Measurements from ENCODE around the gene NDUFAF5. TPM values are rescaled to one million over a fixed set of nuclear protein-coding genes. Genes with fewer than 3 reads are reported as not detected.

The NDUFAF5 gene
- total RNA-seq, 2 experiments from 2014 or later = 70.8 to 73.5 TPM

- H3K36me3 ChIP-seq (ENCODE audit: insufficient read depth, low read length) = peaks cover 13% of the 10 kb centered on the region
- no peak for TF ChIP-seq CTCF (IDR thresholded peaks at IDR 0.05)
- H3K36me3 Mint-ChIP-seq (ENCODE audit: low read depth) = peaks cover 79% of the 10 kb centered on the region
Observed at GRCh38 chr20:13739731-13740649, 44.8 kb upstream of the NDUFAF5 start.

GRCh38 chr20:13741879-13742278 is 42.9 kb upstream of the NDUFAF5 start:
- ChIA-PET POLR2A (no interaction called here), CTCF (no interaction called here)
- no peak overlapping the region for H3K4me3 Mint-ChIP-seq
- Histone ChIP-seq H3K27ac (ENCODE audit: low read depth in 1 of 2, low read length in 2 of 2) (no peak overlapping the region), H3K9me3 (ENCODE audit: control insufficient read depth in 1 of 2, insufficient read depth in 1 of 2, low read length in 2 of 2) (no peaks in the 10 kb centered on the region), H3K27me3 (ENCODE audit: control insufficient read depth in 1 of 2, insufficient read depth in 2 of 2, low read length in 2 of 2) (no peaks in the 10 kb centered on the region), H3K4me1 (ENCODE audit: insufficient read depth, low read length) (no peaks in the 10 kb centered on the region), H3K4me3 (ENCODE audit: low read length) (no peak overlapping the region), H3K36me3 (ENCODE audit: insufficient read depth, low read length) (peaks cover 13% of the 10 kb centered on the region)
- intact Hi-C loops (cut with DNase I, micrococcal nuclease) = no loop called here
- TF ChIP-seq CTCF (IDR thresholded peaks at IDR 0.05) = no peak
- peaks cover 7% of the 10 kb centered on the region for H3K9me3 Mint-ChIP-seq
- DNase-seq (no peak), ATAC-seq (ENCODE audit: poor library complexity) (no peak)
- H3K27me3 Mint-ChIP-seq = no peaks in the 10 kb centered on the region
- no peaks in the 10 kb centered on the region for H3K4me1 Mint-ChIP-seq (ENCODE audit: low read depth)
- H3K36me3 Mint-ChIP-seq (ENCODE audit: low read depth) = peaks cover 79% of the 10 kb centered on the region
- no peak overlapping the region for H3K27ac Mint-ChIP-seq

More at GRCh38 chr20:13739731-13740649, 44.8 kb upstream of the NDUFAF5 start:
- ChIA-PET CTCF (interaction anchor here (1.2 kb wide), 1 partner anchor 32 kb away, joined by 3 read pairs; no protein-coding TSS in a partner anchor), POLR2A (no interaction called here)
- no peaks in the 10 kb centered on the region for H3K9me3 ChIP-seq (ENCODE audit: control insufficient read depth in 1 of 2, insufficient read depth in 1 of 2, low read length in 2 of 2)
- Mint-ChIP-seq H3K4me3 (no peak overlapping the region), H3K9me3 (peaks cover 7% of the 10 kb centered on the region), H3K4me1 (ENCODE audit: low read depth) (no peaks in the 10 kb centered on the region), H3K27ac (no peak overlapping the region), H3K27me3 (no peaks in the 10 kb centered on the region)
- intact Hi-C loops (cut with DNase I, micrococcal nuclease) = no loop called here
- no peaks in the 10 kb centered on the region for H3K4me1 ChIP-seq (ENCODE audit: insufficient read depth, low read length)
- no peaks in the 10 kb centered on the region for H3K27me3 ChIP-seq (ENCODE audit: control insufficient read depth in 1 of 2, insufficient read depth in 2 of 2, low read length in 2 of 2)
- H3K4me3 ChIP-seq (ENCODE audit: low read length) = no peak overlapping the region
- no peak overlapping the region for H3K27ac ChIP-seq (ENCODE audit: low read depth in 1 of 2, low read length in 2 of 2)
- DNase-seq (no peak), ATAC-seq (ENCODE audit: poor library complexity) (no peak)

GRCh38 chr20:13744352-13744751 is 40.5 kb upstream of the NDUFAF5 start:
- H3K9me3 Mint-ChIP-seq = peaks cover 7% of the 10 kb centered on the region
- H3K27me3 Mint-ChIP-seq = no peaks in the 10 kb centered on the region
- no peak for ATAC-seq (ENCODE audit: poor library complexity)

More at GRCh38 chr20:13744352-13744751, 40.5 kb upstream of the NDUFAF5 start:
- no peak for DNase-seq
- ChIA-PET CTCF (no interaction called here), POLR2A (no interaction called here)
- Histone ChIP-seq H3K9me3 (ENCODE audit: control insufficient read depth in 1 of 2, insufficient read depth in 1 of 2, low read length in 2 of 2) (no peaks in the 10 kb centered on the region), H3K4me1 (ENCODE audit: insufficient read depth, low read length) (no peaks in the 10 kb centered on the region), H3K4me3 (ENCODE audit: low read length) (no peak overlapping the region), H3K36me3 (ENCODE audit: insufficient read depth, low read length) (peaks cover 10% of the 10 kb centered on the region), H3K27ac (ENCODE audit: low read depth in 1 of 2, low read length in 2 of 2) (no peak overlapping the region), H3K27me3 (ENCODE audit: control insufficient read depth in 1 of 2, insufficient read depth in 2 of 2, low read length in 2 of 2) (no peaks in the 10 kb centered on the region)
- TF ChIP-seq CTCF (IDR thresholded peaks at IDR 0.05) = no peak
- Mint-ChIP-seq H3K36me3 (ENCODE audit: low read depth) (peaks cover 78% of the 10 kb centered on the region), H3K27ac (no peak overlapping the region), H3K4me3 (no peak overlapping the region), H3K4me1 (ENCODE audit: low read depth) (no peaks in the 10 kb centered on the region)
- intact Hi-C loops (cut with DNase I, micrococcal nuclease) = no loop called here

All from CD4-positive, alpha-beta T cell (primary cell).